ENCODE measurements around the gene ALDH18A1.

DNA sequence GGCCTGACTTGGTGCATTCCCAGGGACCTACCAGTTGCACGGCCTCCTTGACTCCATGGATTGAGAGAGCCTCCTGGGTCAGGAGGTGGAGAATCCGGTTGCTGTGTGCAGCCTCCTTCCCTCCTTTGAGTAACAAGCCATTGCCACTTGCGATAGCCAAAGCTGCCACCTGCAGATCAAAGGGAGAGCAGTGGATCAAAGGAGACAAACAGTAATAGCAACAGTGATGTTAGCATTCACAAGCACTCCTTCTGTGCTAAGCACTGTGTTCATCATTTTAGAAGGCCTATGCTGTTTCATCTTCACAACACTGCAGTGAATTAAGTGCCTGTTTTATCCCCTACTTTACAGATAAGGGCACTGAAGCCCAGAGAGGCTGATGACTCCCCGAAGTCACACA lies 40.1 kb downstream of the ALDH18A1 start:
- TF ChIP-seq GTF2F1 (IDR thresholded peaks at IDR 0.05; ENCODE audit: borderline replicate concordance, low read depth, low read length) (no peak), EZH2 (IDR thresholded peaks at IDR 0.05; ENCODE audit: low read depth, low read length, severe bottlenecking) (no peak), BRCA1 (IDR thresholded peaks at IDR 0.05; ENCODE audit: low read depth, low read length) (no peak), NRF1 (IDR thresholded peaks at IDR 0.05; ENCODE audit: low read depth, low read length) (no peak)
- TF ChIP-seq, protein P1, sequence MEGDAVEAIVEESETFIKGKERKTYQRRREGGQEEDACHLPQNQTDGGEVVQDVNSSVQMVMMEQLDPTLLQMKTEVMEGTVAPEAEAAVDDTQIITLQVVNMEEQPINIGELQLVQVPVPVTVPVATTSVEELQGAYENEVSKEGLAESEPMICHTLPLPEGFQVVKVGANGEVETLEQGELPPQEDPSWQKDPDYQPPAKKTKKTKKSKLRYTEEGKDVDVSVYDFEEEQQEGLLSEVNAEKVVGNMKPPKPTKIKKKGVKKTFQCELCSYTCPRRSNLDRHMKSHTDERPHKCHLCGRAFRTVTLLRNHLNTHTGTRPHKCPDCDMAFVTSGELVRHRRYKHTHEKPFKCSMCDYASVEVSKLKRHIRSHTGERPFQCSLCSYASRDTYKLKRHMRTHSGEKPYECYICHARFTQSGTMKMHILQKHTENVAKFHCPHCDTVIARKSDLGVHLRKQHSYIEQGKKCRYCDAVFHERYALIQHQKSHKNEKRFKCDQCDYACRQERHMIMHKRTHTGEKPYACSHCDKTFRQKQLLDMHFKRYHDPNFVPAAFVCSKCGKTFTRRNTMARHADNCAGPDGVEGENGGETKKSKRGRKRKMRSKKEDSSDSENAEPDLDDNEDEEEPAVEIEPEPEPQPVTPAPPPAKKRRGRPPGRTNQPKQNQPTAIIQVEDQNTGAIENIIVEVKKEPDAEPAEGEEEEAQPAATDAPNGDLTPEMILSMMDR (IDR thresholded peaks at IDR 0.05; ENCODE audit: control extremely low read depth in 1 of 3, insufficient read depth in 1 of 3, low read depth in 1 of 3, low read length in 3 of 3) = no peak
- TF ChIP-seq, protein P2, sequence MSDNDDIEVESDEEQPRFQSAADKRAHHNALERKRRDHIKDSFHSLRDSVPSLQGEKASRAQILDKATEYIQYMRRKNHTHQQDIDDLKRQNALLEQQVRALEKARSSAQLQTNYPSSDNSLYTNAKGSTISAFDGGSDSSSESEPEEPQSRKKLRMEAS (IDR thresholded peaks at IDR 0.05) = no peak
- TF ChIP-seq, protein P3, sequence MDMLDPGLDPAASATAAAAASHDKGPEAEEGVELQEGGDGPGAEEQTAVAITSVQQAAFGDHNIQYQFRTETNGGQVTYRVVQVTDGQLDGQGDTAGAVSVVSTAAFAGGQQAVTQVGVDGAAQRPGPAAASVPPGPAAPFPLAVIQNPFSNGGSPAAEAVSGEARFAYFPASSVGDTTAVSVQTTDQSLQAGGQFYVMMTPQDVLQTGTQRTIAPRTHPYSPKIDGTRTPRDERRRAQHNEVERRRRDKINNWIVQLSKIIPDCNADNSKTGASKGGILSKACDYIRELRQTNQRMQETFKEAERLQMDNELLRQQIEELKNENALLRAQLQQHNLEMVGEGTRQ (IDR thresholded peaks at IDR 0.05; ENCODE audit: low read length) = no peak

Data from H1 (cell line).